Daoy (cell line): ENCODE results near the gene PUSL1. TPM values are rescaled to one million over a fixed set of nuclear protein-coding genes. Genes with fewer than 3 reads are reported as not detected.

Source experiments
- DNase-seq: peaks from one replicate; pipeline ENCODE4 v3.0.0-alpha.2; 2015; ENCODE audit warnings: low read depth
- total RNA-seq: library from RNA; depleted of rRNA; stranded (reverse); fragments of >200 nt; shearing (Covaris generic); gene quantifications from 2 replicates; pipeline ENCODE4 v1.2.3, GENCODE V29; 2014

Gene PUSL1
- total RNA-seq, 1 experiment from 2014 or later, result 39.8 TPM

DNA sequence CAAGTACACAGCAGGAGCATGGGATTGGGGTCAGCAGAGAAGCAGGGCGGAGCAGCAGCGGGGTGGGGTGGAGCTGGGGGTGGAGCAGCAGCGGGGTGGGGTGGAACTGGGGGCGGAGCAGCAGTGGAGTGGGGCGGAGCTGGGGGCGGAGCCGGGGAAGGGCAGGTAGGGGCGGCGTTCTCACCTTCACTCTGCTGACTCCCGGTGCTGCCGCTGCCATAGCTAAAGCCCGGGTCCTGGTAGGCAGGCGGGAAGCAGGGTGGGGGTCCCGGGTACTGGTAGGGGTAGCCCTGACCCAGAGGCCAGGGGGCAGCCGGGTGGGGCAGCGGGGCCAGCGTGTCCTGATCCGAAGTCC, 29.4 kb downstream of the PUSL1 start:
- DNase-seq, result no peak

- no peak for DNase-seq
Observed at GRCh38 chr1:1338278-1338677, 29.9 kb downstream of the PUSL1 start.

GRCh38 chr1:1340185-1340584, 31.8 kb downstream of the PUSL1 start:
- no peak for DNase-seq

GRCh38 chr1:1340791-1341548, 32.6 kb downstream of the PUSL1 start:
- DNase-seq, result no peak

DNA sequence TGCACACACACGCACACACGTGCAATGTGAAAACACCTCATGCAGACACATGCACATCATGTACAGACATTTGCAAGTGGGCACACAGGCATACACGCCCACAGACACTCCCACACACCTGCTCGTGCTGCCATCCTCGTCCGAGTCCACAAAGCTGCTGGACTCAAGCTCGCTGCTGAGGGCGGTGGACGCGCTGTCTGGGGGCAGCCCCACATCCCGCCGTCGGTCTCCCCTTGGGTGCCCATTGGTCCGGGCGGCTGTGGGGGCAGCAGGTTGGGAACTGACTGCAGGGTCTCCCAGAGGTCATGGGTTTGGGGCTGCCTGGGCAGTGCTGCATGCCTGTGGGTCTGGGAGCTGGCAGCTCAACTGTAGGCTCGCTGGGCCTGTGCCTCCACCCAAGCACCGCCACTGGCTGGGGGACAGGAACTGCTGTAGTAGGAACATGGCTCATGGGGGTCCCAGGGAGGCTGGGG, 33.2 kb downstream of the PUSL1 start:
- no peak for DNase-seq

- DNase-seq, result no peak
Observed at GRCh38 chr1:1342061-1342562, 33.7 kb downstream of the PUSL1 start.

DNA sequence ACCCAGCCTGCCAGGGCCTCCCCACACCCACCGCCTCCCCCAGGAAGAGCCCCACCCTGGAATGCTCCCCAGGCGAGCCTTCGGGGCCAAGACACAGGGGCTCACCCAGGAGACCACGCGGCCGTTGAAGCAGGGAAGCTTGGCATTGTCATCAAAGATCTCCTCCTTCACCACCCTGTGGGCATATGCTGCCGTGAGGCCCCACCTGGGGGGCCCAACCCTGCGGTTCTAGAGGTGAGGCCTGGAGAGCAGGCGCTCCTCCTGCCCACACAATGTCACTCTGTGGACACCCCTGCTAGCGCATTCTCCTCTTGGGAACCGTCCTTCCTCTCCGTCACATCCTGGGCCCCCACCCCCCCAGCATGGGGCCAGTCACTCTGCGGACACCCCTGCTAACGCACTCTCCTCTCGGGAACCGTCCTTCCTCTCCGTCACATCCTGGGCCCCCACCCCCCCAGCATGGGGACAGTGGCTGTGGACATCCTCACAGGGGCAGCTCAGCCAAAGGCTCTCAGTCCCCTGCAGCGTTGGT, 34.3 kb downstream of the PUSL1 start:
- DNase-seq, result no peak

GRCh38 chr1:1343811-1344421, 35.5 kb downstream of the PUSL1 start:
- no peak for DNase-seq

- peak; percentile 93 for DNase-seq
Observed at GRCh38 chr1:1344655-1345361, 36.4 kb downstream of the PUSL1 start.

DNA sequence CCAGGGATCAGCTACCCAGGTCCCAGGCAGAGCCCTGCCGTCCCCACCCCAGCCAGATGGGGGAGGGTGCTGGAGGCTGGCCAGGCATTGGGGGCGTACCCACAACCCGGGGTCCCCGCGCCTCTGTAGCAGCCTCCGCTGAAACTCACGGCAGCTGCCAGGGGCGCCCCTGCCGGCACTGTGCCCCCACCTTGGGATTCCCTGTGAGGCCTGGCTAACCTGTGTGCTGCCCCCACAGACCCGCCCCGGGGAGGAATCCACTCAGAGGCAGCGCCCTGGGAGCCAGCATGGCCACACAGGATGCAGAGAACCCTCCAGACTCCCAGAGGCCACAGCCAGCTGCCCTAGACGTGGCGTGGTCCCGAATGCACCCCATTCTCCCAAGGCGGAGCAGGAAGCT, 37.0 kb downstream of the PUSL1 start:
- no peak for DNase-seq

GRCh38 chr1:1345860-1346500, 37.6 kb downstream of the PUSL1 start:
- no peak for DNase-seq

DNA sequence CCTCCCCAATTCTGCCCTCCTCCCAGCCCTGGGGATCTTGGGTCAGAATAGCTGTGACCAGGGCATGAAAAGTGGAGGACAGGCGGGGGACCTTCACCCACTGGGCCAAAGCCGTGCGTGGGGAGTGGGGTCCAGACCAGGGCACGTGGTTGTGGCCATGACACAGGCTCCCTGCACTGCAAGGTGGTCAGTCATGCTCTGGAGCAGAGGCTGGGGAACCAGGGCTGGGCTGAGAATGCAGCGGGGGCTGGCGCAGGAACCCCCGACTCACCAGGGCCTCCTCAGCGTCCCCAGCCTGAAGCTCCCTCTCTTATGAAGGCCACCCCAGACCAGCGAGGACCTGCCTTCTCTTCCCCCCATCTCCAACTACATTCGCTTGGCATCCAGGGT, 38.1 kb downstream of the PUSL1 start:
- DNase-seq, result no peak

DNA sequence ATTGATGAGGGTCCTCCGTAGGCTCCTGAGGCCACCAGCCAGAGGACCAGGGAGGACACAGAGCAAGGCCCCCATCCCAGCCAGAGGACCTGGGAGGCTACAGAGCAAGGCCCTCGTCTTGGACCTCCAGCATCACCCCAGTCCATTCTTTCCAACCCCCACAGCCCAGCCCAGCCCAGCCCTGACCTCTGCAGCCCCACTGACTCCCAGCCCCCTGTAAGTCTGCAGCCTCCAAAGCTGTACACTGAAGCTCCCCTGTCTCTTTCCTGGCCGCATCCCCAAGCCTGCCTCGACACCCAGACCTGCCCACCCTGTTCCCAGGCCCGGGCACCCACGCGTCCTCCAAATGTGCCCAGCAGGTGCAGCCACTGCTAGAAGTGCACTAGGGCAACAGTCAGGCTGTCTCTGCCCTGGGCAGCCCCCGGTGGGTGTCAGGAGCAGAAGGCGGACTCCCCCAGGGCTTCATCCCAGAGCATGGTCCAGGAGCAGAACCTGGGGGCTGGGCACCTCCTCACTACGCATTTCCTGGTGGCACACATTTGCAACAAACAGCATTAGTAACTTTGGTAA, 38.7 kb downstream of the PUSL1 start:
- DNase-seq, result no peak

DNA sequence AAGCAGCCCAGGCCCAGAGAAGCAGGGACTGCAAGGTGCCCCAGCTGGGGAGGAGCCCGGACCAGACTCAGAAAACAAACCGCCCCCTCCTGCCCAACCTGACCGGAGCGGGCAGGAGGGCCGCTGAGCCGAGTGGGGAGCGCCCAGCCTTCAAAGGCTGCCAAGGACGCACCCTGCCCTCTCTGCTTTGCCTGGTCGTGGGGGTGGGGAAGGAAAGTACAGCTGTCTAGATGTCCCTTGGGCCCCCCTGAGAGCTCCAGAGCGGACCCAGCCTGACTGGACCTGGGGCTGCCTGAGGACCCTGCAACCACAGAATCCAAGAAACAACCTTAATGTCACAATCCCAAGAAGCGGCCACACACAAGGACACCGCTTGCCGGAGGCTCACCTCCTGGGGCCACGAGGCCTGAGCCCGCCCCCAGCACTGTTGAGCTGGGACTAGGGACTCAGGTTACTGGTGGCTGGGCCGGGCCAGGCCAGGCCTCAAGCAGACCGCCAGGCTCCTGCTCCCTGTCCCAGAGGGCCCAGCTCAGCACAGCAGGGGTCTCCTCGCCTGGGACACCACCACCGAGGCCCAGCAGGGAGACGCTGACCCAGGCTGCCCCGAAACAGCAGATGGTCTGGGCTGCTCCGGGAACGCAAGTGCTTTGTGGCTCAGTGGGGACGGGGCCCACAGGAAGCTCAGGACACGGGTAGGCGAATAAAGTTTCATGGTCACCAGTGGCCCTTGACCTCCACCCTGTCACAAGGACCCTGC, 39.4 kb downstream of the PUSL1 start:
- DNase-seq, result peak; percentile 56

DNA sequence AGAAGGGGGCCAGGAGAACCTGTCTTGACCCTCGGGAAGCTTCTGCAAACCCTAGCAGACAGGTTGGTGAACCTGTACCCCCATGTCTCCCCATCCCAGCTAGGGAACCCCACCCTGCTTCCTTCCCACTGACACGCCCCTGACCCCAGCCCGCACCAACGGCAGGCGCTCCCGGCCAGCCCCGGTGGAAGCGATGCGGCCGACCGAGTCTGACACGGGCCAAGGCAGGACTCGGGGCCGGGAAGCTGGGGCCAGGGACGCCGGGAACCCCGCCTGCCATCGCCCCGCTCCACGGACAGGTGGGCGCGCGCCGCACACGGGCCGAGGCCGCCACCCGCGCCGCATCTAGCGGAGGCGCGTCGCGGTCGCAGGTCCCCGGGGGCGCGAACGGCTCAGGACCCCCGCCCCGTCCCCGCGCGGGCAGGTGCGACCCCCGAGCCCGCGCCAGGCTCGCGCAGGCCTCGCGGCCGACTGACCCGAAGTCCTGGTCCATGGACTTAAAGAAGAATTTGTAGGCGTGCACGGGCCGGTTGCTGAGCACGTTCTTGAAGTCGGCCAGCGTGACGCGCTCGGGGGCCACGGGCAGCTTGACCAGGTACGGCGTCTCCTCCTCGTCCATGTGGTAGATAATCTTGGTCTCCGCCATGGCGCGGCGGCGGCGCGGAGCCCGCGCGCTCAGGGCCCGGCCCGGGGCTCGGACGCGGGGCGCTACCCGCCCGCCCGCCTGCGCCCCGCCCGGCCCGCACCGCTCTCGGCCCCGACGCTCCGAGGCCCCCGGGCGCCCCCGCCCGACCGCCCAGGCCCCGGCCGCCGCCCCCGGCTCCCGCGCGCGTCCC, 40.2 kb downstream of the PUSL1 start:
- peak; percentile 54 for DNase-seq

DNA sequence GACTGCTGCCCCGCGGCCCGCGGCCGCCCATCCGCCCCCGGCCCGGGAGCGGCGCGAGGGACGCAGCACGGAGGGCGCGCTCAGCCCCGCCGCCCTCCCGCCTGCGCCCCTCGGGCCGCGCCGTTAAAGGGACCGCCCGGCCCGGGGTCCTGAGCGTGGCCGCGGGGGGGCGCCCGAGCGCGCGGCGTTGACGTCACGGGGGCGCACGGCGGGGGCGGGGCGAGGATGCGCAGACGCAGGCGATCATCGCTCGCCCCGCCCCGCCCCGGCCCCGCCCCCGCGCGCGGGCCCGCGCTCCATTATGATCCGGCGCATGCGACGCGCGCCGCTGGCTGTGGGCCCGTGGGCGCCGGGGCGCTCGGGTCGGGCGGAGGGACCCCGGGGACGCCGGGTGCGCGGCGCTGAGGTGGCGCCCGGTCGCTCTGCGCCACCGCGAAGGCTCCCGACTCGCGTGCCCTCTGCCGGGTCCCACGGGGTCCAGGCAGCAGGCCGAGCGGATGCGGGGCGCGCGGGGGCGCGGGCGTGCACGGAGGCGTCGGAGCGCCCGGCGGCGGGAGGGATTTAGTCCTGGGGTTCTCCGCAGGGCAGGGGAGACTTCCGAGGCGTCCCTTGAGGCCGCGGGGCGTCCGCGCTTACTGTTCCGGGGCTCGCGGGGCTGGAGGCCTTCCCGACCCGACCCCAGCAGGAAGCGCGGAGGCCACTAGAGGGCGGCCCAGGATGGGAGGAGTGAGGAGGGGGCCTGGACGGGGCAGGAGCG, 41.0 kb downstream of the PUSL1 start, which contains the start of gene DVL1:
Gene DVL1 (minus strand): TSS at position 163 of the 757 bp plus-strand sequence. CDS start 353 bp downstream, outside the sequence.
- DNase-seq, result peak; percentile 77

- DNase-seq, result no peak
Observed at GRCh38 chr1:1351511-1352427, 43.4 kb downstream of the PUSL1 start.
